ENCODE results near the gene CPXM1.

- TF ChIP-seq CTCF (IDR thresholded peaks at IDR 0.05; ENCODE audit: poor library complexity) (no peak), EZH2 (IDR thresholded peaks at IDR 0.05; ENCODE audit: borderline replicate concordance) (no peak)
These were observed 16.4 kb downstream of the CPXM1 start for GRCh38 chr20:2783908-2784566.

Data from hepatocyte (in vitro differentiated cells).